Thymus (tissue), 11 donors: ENCODE results near the gene TBC1D9. TPM values are rescaled to one million over a fixed set of nuclear protein-coding genes. Genes with fewer than 3 reads are reported as not detected.

ENCODE experiments used
- DNase-seq, 9 donors: peaks; one replicate each; pipeline ENCODE4 v3.0.0-alpha.2; 2013; ENCODE audit warnings: low spot score in 9 of 9, low read depth in 6 of 9, missing footprints in 1 of 9
- H3K27ac ChIP-seq, 2 donors: one replicate each; pipeline ENCODE4 v1.5.1; 2013; ENCODE audit warnings: control low read depth in 1 of 2, low read depth in 1 of 2, low read length in 1 of 2, mild to moderate bottlenecking in 1 of 2, moderate library complexity in 1 of 2
- H3K27me3 ChIP-seq, 2 donors: one replicate each; pipeline ENCODE4 v1.5.1; 2013; ENCODE audit warnings: low read length in 1 of 2; ENCODE audit not compliant: control insufficient read depth in 2 of 2, insufficient read depth in 1 of 2
- H3K36me3 ChIP-seq, 2 donors: one replicate each; pipeline ENCODE4 v1.5.1; 2013; ENCODE audit warnings: low read length in 1 of 2, mild to moderate bottlenecking in 1 of 2, moderate library complexity in 1 of 2; ENCODE audit not compliant: control insufficient read depth in 2 of 2, insufficient read depth in 2 of 2
- H3K4me1 ChIP-seq, 2 donors: one replicate each; pipeline ENCODE4 v1.5.1; 2013; ENCODE audit warnings: low read length in 2 of 2; ENCODE audit not compliant: control insufficient read depth in 2 of 2, insufficient read depth in 2 of 2
- H3K4me3 ChIP-seq, 2 donors: one replicate each; pipeline ENCODE4 v1.5.1; 2013; ENCODE audit warnings: low read length in 2 of 2, control low read depth in 1 of 2, mild to moderate bottlenecking in 1 of 2
- H3K9me3 ChIP-seq, 2 donors: one replicate each; pipeline ENCODE4 v1.5.1; 2013; ENCODE audit warnings: low read length in 1 of 2, mild to moderate bottlenecking in 1 of 2; ENCODE audit not compliant: control insufficient read depth in 2 of 2, insufficient read depth in 1 of 2
- WGBS: extraction: QIAGEN DNeasy Blood & Tissue Kit; methylation state at CpG from one replicate; pipeline ENCODE4 v1.1.7; 2013; 5-methylcytosine and 5-hydroxymethylcytosine counted together
- polyA plus RNA-seq: library from polyadenylated mRNA; stranded (reverse); fragments of 200-250 nt; gene quantifications from one replicate; pipeline ENCODE4 v1.2.3, GENCODE V29; 2013
- total RNA-seq: library from RNA; stranded (reverse); fragments of 120-200 nt; gene quantifications from one replicate; pipeline ENCODE4 v1.2.4, GENCODE V29; 2013
- donor health status: healthy.

Gene TBC1D9
- total and polyA plus RNA-seq, 2 donors, result 4.7 to 10.7 TPM

DNA sequence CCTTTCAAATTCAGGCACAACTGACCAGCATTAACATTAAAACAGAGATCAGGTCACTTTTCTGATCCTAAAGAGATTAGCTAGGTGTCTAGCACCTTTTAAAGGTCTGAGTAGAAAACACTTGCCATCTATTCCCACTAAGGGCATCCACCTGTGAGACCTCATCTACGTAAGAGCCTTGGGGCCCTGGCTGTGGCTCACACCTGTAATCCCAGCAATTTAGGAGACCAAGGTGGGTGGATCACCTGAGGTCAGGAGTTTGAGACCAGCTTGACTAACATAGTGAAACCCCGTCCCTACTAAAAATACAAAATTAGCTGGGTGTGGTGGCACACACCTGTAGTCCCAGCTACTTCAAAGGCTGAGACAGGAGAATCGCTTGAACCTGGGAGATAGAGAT is 11.8 kb downstream of the TBC1D9 start:
- Histone ChIP-seq H3K4me1 (no peaks in the 10 kb centered on the region), H3K27ac (no peak overlapping the region), H3K9me3 (no peaks in the 10 kb centered on the region), H3K27me3 (no peaks in the 10 kb centered on the region), H3K36me3 (no peaks in the 10 kb centered on the region), H3K4me3 (no peak overlapping the region)
- DNase-seq, result no peak
- WGBS, result 97% methylated on average over 3 of the region's 3 CpGs

DNA sequence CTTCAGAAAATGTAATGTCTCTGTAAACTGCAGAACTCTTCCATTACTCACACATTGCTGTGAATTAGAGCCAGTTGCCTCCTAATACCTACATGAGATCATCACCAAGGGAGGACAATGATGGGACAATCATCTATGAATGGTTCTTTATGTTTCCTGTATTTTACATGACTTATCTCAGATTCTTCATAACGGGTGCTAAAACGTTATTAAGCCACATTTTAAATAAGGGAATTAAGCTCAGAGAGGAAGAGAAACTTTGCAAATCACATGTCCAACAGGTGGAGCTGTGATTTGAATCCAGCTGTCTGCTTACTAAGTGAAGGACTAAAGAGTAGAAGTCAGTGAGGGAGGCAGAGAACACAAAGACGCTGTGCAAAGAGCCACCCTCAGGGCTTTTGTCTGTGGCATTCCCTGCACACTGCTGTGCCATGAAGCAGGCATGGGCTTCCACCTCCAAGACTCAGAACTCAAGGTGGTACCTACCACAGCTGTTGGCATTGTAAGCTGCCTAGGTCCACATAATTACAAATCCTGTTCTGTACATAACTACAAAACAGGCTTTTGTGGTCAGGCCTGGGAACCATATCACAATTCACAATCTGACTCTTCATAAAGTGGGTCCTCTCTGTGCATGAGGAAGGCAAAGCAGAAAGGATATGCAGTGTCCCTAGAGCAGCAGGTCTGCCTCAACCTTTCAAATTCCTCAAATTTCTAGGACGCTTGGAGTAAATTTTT is 12.8 kb downstream of the TBC1D9 start:
- no peaks in the 10 kb centered on the region for H3K36me3 ChIP-seq
- no peak overlapping the region for H3K4me3 ChIP-seq
- peak in 2 of 9 donors; percentile 11 to 45 for DNase-seq
- no peak overlapping the region for H3K27ac ChIP-seq
- no peaks in the 10 kb centered on the region for H3K27me3 ChIP-seq
- H3K9me3 ChIP-seq, result no peaks in the 10 kb centered on the region
- WGBS, result 31% methylated on average over 4 of the region's 4 CpGs
- no peaks in the 10 kb centered on the region for H3K4me1 ChIP-seq

DNA sequence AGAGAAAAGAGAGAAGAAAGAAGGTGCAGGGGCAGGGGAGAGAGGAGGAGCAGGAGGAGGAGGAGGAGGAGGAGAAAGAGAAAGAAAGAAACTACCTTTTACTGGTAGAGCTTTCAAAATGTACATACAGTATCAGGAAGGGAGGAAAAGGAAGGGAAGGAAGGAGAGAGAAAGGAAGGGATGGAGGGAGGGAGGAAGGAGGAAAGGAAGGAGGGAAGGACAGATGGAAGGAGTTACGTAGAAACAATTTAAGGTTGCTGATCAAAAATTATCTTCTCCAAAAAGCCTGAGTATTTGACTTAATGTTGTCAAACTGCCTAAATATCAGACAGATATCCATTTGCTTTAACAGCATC is 13.4 kb downstream of the TBC1D9 start:
- Histone ChIP-seq H3K36me3 (no peaks in the 10 kb centered on the region), H3K4me1 (no peaks in the 10 kb centered on the region), H3K4me3 (no peak overlapping the region), H3K9me3 (no peaks in the 10 kb centered on the region), H3K27ac (no peak overlapping the region), H3K27me3 (no peaks in the 10 kb centered on the region)
- DNase-seq, result no peak
- 97% methylated on average over 1 of the region's 1 CpG for WGBS

- Histone ChIP-seq H3K27me3 (no peaks in the 10 kb centered on the region), H3K36me3 (no peaks in the 10 kb centered on the region), H3K4me1 (no peaks in the 10 kb centered on the region), H3K4me3 (no peak overlapping the region), H3K9me3 (no peaks in the 10 kb centered on the region), H3K27ac (no peak overlapping the region)
- WGBS, result 94% methylated on average over 3 of the region's 3 CpGs
- DNase-seq, result no peak
These were observed 15.1 kb downstream of the TBC1D9 start for GRCh38 chr4:140740906-140741670.

DNA sequence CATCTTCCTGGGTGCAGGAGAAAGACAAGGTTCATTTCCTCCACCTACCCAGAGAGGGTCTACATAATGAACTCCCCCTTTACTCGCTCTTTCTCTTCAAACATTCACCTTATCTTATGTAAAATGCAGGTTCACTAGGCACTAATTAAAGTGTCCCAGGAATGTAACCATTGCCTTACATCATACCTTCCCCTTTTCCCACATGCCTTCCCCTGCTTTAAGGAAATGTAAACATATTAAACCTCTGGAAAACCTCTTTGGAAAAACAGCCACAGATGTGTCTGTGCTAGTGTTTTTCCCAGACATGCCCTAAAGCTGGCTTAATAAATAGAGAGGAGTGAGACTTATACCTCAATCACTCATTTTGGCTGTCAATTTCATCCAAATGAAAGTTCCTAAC is 15.8 kb downstream of the TBC1D9 start:
- Histone ChIP-seq H3K4me1 (no peaks in the 10 kb centered on the region), H3K9me3 (no peaks in the 10 kb centered on the region), H3K27me3 (no peaks in the 10 kb centered on the region), H3K36me3 (no peaks in the 10 kb centered on the region), H3K4me3 (no peak overlapping the region), H3K27ac (no peak overlapping the region)
- DNase-seq, result no peak
- 98% methylated on average over 1 of the region's 1 CpG for WGBS

DNA sequence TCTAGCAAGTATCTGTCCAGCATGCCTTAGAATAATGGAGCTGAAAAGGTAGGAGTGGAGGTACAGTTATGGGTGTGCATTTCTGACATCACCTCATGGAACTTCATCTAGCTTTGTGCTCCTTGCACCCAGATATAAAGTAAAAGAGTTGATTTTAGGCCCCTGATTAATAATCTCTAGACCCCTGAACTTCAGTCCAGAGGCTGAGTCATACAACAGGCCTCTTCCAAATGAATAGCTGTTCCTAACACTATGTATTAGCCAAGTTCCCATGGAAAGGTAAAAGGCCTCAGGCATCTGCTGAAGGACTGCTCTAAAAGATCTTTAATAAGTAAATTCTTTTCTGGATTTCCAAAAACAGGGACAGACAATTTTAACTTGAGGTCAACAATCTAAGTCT is 16.2 kb downstream of the TBC1D9 start:
- no peak for DNase-seq
- Histone ChIP-seq H3K4me3 (no peak overlapping the region), H3K4me1 (no peaks in the 10 kb centered on the region), H3K27me3 (no peaks in the 10 kb centered on the region), H3K27ac (no peak overlapping the region), H3K36me3 (no peaks in the 10 kb centered on the region), H3K9me3 (no peaks in the 10 kb centered on the region)

DNA sequence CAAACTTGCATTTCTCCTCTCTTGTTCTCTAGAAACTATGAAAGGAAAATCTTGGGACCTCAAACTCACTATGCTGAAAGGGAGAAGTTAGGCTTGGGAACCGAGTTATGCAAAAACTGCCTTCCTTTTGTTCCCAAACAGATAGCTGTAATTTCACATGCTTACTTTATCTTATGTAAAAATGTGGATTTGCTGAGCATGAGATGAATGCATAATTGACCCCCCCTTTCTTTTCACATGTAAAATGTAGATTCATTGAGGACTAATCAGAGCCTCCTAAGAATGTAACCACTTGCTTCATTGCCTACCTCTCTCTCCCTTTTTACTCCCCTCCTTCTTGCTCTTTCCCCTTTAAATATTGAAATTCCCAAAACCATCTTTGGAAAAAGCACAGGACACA is 18.0 kb downstream of the TBC1D9 start:
- WGBS, result 95% methylated on average over 1 of the region's 1 CpG
- no peak overlapping the region for H3K27ac ChIP-seq
- DNase-seq, result no peak
- no peaks in the 10 kb centered on the region for H3K9me3 ChIP-seq
- H3K4me3 ChIP-seq, result no peak overlapping the region
- H3K27me3 ChIP-seq, result no peaks in the 10 kb centered on the region
- no peaks in the 10 kb centered on the region for H3K4me1 ChIP-seq
- no peaks in the 10 kb centered on the region for H3K36me3 ChIP-seq

DNA sequence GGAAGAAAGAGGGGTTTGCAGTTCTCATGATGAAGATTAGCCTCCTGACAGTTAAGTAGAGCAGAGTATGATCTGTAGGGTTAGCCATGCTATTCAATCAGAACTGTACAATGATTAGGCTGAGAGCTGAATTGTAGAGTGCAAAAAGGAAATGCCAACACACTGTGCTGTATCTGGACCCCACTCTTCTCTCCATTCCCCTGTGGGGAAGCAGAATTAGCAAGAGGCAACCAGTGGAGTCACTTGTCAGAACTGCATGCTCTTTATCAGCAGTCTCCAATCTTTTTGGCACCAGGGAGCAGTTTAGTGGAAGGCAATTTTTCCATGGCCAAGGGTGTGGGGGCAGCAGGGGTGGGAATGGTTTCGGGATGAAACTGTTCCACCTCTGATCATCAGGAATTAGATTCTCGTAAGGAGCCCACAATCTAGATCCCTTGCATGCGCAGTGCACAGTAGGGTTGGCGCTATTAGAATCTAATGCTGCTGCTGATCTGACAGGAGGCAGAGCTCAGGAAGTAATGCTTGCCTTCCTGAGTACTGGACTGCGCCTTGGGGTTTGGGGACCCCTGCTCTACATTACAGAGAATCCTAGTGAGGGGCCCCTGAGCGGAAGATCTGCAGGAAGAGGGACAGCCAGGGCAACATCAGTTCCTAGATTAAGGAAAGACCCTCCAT is 19.4 kb downstream of the TBC1D9 start:
- Histone ChIP-seq H3K36me3 (no peaks in the 10 kb centered on the region), H3K27me3 (no peaks in the 10 kb centered on the region), H3K27ac (no peak overlapping the region), H3K4me3 (no peak overlapping the region), H3K9me3 (no peaks in the 10 kb centered on the region), H3K4me1 (no peaks in the 10 kb centered on the region)
- no peak for DNase-seq
- WGBS, result 84% methylated on average over 6 of the region's 6 CpGs

DNA sequence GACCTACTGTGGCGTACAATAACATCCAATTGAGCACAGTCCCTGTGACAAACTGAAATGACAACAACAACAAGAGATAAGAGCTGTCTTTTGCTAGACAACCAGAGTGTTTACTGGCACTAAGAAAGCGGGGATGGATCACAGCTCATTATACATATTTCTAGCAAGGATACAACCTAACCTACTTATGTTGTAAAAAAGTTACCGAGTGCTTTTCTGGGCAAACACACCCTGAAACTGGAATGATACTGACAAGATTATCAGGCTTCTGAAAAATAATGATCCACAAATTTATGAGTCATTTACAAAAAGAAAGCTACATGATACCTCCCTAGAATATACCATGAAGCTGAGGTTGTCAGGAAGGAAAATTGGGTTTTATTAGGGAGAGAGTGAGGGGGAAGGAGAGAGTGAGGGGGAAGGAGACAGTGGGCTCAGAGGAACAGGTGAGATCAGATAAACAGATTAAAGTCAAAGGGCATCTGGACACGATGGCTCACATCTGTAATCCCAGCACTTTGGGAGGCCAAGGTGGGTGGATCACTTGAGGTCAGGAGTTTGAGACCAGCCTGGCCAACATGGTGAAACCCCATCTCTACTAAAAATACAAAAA is 20.3 kb downstream of the TBC1D9 start:
- Histone ChIP-seq H3K4me3 (no peak overlapping the region), H3K27ac (no peak overlapping the region), H3K36me3 (no peaks in the 10 kb centered on the region), H3K9me3 (no peaks in the 10 kb centered on the region), H3K4me1 (no peaks in the 10 kb centered on the region), H3K27me3 (no peaks in the 10 kb centered on the region)
- DNase-seq, result no peak
- WGBS, result 95% methylated on average over 4 of the region's 4 CpGs
